GM12874 (cell line): ENCODE data around the gene SHTN1.

ENCODE experiments used
- TF ChIP-seq, protein P1 (sequence below): IDR thresholded peaks from 2 replicates; pipeline ENCODE4 v1.5.1; 2011; ENCODE audit warnings: low read depth, mild to moderate bottlenecking, control low read depth, low read length, moderate library complexity; ENCODE audit not compliant: insufficient read depth

Gene SHTN1

DNA sequence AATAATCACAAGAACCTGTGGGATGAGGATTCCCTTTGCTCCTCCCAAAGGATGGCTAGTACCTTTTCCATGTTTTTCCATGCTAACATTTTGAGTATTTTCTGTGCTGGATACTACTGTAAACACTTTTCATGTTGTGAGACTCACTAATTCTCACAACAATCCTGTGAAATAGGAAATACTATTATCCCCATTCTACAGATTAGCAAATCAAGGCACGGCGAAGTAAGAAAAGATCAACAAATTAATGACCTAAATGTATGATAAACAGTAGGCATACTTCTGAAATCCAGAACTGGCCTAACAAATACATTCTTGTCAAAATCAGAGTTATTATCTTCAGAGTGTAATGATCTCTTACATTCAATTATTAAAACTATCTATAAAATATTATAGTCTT is 86.4 kb downstream of the SHTN1 start:
- TF ChIP-seq, protein P1, sequence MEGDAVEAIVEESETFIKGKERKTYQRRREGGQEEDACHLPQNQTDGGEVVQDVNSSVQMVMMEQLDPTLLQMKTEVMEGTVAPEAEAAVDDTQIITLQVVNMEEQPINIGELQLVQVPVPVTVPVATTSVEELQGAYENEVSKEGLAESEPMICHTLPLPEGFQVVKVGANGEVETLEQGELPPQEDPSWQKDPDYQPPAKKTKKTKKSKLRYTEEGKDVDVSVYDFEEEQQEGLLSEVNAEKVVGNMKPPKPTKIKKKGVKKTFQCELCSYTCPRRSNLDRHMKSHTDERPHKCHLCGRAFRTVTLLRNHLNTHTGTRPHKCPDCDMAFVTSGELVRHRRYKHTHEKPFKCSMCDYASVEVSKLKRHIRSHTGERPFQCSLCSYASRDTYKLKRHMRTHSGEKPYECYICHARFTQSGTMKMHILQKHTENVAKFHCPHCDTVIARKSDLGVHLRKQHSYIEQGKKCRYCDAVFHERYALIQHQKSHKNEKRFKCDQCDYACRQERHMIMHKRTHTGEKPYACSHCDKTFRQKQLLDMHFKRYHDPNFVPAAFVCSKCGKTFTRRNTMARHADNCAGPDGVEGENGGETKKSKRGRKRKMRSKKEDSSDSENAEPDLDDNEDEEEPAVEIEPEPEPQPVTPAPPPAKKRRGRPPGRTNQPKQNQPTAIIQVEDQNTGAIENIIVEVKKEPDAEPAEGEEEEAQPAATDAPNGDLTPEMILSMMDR, result no peak

DNA sequence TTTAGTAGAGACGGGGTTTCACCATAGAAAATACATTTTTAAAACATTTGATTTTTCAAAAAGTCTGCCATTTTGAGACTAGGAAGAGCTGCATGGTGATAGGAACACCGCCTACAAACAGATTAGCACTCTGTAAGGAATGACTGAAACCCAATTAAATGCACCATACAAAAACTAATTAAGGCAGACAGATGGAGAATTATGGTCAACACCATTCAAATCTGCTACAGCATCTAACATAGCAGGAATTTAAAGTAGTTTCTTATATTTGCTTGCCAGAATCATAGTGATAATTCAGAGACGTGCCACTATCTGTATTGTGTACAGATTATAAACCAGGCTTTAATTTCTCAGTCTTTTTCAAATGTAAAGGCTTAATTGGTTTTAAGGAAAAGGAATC is 87.5 kb downstream of the SHTN1 start:
- TF ChIP-seq, protein P1, result no peak

DNA sequence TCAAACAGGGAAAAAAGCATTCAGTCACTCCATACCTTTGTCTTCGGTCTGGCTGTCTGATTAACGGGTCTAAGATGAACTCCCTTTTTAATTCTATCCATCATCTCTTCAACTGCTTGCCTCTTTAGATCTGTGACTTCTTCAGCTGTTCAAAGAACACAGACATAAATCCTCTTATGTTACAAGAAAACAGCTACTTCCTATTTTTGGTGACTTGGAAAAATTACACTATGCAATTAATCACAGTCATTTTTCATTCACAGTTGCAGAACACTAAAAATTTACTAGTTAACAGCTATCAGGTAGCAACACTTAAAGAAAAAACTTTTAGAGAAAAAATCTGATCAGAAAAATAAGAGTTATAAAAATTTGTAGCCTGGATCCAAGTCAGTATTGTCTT is 89.6 kb downstream of the SHTN1 start:
- TF ChIP-seq, protein P1, result no peak

DNA sequence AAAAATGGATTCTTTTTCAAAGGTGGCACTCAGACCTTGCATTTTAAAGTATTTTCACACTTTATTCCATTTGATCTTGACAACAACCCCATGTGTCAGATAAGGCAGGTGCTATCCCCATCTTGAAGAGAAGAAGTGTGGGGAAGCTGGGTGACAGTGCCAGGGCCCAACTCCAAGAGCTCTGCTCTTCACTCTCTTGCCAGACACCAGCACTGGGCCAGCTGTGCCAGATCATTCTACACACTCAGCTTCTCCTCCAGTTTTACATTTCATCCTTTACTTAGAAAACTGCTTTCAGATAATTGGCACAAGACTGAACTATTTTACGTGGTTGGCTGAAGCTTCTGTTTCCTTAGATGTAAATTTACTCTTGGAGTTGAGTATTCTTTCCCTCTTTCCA is 91.3 kb downstream of the SHTN1 start:
- TF ChIP-seq, protein P1, result no peak

DNA sequence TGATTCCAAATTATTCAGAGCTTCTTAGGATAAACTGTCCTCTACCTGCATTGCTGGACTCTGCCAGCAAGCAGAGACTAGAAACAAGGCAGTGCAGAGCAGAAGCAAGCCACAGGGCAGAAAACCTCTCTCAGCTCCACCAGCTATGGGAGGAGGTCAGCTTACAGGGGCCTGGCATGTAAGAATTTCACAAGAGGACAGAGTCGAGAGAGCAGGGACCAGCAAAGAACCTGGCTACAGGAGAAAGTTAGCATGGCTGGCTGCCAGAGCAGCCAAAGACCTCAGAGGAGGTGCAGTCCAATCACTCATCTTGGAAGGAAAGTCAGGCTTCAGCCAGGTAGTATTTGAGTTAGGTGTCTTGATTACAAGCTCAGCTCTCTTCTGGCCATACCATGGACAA is 92.8 kb downstream of the SHTN1 start:
- TF ChIP-seq, protein P1, result no peak

DNA sequence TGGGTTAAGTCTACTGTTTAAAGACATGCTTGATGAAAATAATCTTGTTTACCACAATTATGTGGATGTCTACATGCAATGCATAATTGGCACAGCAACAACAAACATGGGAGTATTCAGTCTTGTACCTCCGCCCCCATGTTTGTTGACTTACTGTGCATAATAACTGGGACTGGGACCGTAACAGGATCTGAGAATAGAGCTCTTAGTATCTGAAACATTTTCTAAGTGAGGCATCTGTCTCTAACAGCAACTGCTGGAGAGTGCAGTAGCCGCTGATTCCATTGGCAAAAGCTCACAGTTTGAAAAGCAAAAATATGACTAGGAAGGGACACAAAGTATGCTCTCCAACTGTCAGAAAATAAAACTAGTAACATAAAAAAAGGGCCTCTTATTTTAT is 94.1 kb downstream of the SHTN1 start:
- TF ChIP-seq, protein P1, result no peak

DNA sequence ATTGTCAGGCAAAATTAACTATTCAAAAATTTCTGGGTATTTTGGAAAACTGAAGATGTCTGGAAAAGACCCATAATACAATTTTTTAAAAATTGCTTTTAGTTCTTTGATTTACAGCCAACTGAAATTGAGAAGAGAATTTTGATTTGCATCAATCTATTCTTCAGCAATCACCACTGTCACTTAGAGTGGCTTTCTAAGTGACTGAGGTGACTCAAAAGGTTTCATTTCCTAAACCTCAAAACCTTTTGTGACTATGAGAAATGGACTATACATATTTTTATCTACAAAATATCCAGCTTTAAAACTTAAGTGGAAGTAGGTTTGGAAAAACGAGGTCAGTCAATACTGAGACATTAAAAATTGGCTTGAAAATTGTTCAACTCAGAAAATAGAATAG is 95.7 kb downstream of the SHTN1 start:
- TF ChIP-seq, protein P1, result no peak
